Astrocyte (in vitro differentiated cells and primary cell): ENCODE data around the gene ARFRP1.

Source experiments
- CTCF ChIP-seq: IDR thresholded peaks from 2 replicates; pipeline ENCODE4 v1.5.1; 2011; ENCODE audit warnings: low read depth, mild to moderate bottlenecking, inconsistent platforms, low read length, moderate library complexity; ENCODE audit not compliant: insufficient read depth
- EZH2 ChIP-seq: IDR thresholded peaks from 2 replicates; pipeline ENCODE4 v1.6.1; 2012; ENCODE audit warnings: mild to moderate bottlenecking, low read length, inconsistent platforms; ENCODE audit not compliant: insufficient read depth

GRCh38 chr20:63733117-63733516 lies 25.3 kb upstream of the ARFRP1 start:
- TF ChIP-seq EZH2 (no peak), CTCF (no peak)
